Right ventricle myocardium superior (tissue), 1 donor: ENCODE measurements around the gene MLXIPL. TPM values are rescaled to one million over a fixed set of nuclear protein-coding genes. Genes with fewer than 3 reads are reported as not detected.
"Not testable (repeated sequence)": the region's sequence is repeated elsewhere in the genome, so short reads cannot be mapped to it uniquely, and the experiment has no call there.

Source experiments
- ATAC-seq: fragments of 200-7000 bp; cut with Tn5 transposase; one replicate; pipeline ENCODE4 v1.9.1; 2020; ENCODE audit warnings: mild to moderate bottlenecking; ENCODE audit not compliant: poor library complexity
- DNase-seq: peaks from one replicate; pipeline ENCODE4 v3.0.0-alpha.2; 2020
- intact Hi-C: fragments of 100-400 bp; cut with DNase I; formaldehyde crosslinking; loops from one replicate; pipeline ENCODE4 v1.11.2; 2022
- total RNA-seq: library from RNA; stranded (reverse); fragmentation: NEBNext Ultra II Directional; extraction: Animal tissue kit (Norgen Biotek cat#: 25700); gene quantifications from one replicate; pipeline ENCODE4 v1.2.1, GENCODE V29; 2021
- donor health status: DM: no; HTN: yes; CAD: no; lungs with severe emphysema.

MLXIPL gene
- total RNA-seq, 1 donor from 2014 or later = 6.9 TPM

GRCh38 chr7:73597978-73598782 is 26.1 kb downstream of the MLXIPL start:
- intact Hi-C loops = no loop called here
- no peak for ATAC-seq
- no peak for DNase-seq

- intact Hi-C loops = no loop called here
- DNase-seq (no peak), ATAC-seq (no peak)
These were observed 27.9 kb downstream of the MLXIPL start for GRCh38 chr7:73596191-73597065.

GRCh38 chr7:73595358-73595757 is 29.0 kb downstream of the MLXIPL start:
- no peak for DNase-seq
- intact Hi-C loops = no loop called here
- no peak for ATAC-seq

GRCh38 chr7:73593207-73594045 is 30.9 kb downstream of the MLXIPL start:
- ATAC-seq (no peak), DNase-seq (no peak)
- intact Hi-C loops = no loop called here

GRCh38 chr7:73586911-73587310 is 37.4 kb downstream of the MLXIPL start:
- ATAC-seq = no peak
- intact Hi-C loops = no loop called here
- DNase-seq = no peak

- no peak for ATAC-seq
- no peak for DNase-seq
- intact Hi-C loops = no loop called here
These were observed 39.1 kb downstream of the MLXIPL start for GRCh38 chr7:73585196-73585595.

GRCh38 chr7:73582664-73583202 is 41.6 kb downstream of the MLXIPL start:
- ATAC-seq (no peak), DNase-seq (no peak)
- intact Hi-C loops = no loop called here

GRCh38 chr7:73581006-73581405 is 43.3 kb downstream of the MLXIPL start:
- DNase-seq, intact Hi-C loops, ATAC-seq: not testable (repeated sequence)

GRCh38 chr7:73578342-73579128 is 45.8 kb downstream of the MLXIPL start, which contains the start of gene TBL2:
TBL2 (minus strand) TSS chr7:73578579; CDS start chr7:73578549, 30 bp downstream.
- ATAC-seq = peak; percentile 98

GRCh38 chr7:73577627-73578341 is 46.5 kb downstream of the MLXIPL start:
- DNase-seq (no peak), ATAC-seq (peak; percentile 26)
- intact Hi-C loops = no loop called here

More at GRCh38 chr7:73578342-73579128, 45.8 kb downstream of the MLXIPL start, which contains the start of gene TBL2:
- DNase-seq = peak; percentile 100
- intact Hi-C loops = no loop called here

- ATAC-seq (no peak), DNase-seq (no peak)
- intact Hi-C loops = no loop called here
These were observed 50.5 kb downstream of the MLXIPL start for GRCh38 chr7:73573791-73574190.

GRCh38 chr7:73573276-73573675 is 51.0 kb downstream of the MLXIPL start:
- no peak for ATAC-seq
- DNase-seq = no peak
- intact Hi-C loops = no loop called here

GRCh38 chr7:73572767-73573186 is 51.5 kb downstream of the MLXIPL start:
- DNase-seq (no peak), ATAC-seq (no peak)
- intact Hi-C loops = no loop called here

GRCh38 chr7:73570977-73571376 is 53.3 kb downstream of the MLXIPL start:
- intact Hi-C loops = no loop called here
- no peak for DNase-seq
- ATAC-seq = no peak

GRCh38 chr7:73570521-73570920 is 53.8 kb downstream of the MLXIPL start:
- intact Hi-C loops = no loop called here
- no peak for ATAC-seq

GRCh38 chr7:73569042-73569608 is 55.2 kb downstream of the MLXIPL start:
- no peak for ATAC-seq
- intact Hi-C loops = no loop called here

More at GRCh38 chr7:73570521-73570920, 53.8 kb downstream of the MLXIPL start:
- DNase-seq = no peak

More at GRCh38 chr7:73569042-73569608, 55.2 kb downstream of the MLXIPL start:
- DNase-seq = no peak
